ENCODE data around the gene NMNAT2.

NMNAT2 gene

DNA sequence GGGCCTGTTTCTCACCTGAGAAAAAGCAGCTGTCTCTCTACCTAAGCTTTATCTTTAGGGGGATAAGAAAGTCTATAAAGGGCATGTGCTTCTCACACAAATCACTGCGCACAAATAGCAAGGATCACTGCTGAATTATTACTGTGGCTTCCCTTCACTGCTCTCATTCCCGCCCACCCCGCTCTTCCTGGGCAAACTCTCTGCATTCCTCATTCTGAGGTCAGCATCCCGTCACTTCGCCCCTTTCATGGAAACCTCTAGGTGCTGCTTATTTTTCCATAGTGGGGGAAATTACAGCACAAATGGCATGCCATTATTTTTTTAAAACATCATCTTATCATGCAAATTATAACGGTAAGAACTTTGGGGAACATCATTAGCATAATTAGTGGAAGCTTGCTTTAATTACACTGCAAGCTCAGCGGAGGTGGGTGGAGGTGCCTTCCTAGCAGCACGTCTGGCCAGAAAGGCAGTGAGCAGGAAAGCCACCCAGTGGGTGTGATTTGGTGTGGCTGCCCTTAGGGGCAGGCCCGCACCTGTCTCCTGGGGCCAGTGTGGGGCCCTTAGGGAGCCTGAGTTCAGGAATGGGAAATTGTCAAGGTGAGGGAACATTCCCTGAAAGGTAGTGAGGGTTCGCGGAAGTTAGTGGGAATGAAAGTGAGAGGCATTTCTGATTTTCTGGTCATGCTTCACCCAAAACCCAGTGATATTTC, 126.2 kb downstream of the NMNAT2 start:
- intact Hi-C loops (cut with DNase I; ENCODE audit: low total_unique reads): no loop called here
- peak overlapping the region; percentile 63 to 77 for H3K27ac ChIP-seq
- H3K27me3 ChIP-seq: no peaks in the 10 kb centered on the region
- DNase-seq: no peak
- TF ChIP-seq, protein P1, sequence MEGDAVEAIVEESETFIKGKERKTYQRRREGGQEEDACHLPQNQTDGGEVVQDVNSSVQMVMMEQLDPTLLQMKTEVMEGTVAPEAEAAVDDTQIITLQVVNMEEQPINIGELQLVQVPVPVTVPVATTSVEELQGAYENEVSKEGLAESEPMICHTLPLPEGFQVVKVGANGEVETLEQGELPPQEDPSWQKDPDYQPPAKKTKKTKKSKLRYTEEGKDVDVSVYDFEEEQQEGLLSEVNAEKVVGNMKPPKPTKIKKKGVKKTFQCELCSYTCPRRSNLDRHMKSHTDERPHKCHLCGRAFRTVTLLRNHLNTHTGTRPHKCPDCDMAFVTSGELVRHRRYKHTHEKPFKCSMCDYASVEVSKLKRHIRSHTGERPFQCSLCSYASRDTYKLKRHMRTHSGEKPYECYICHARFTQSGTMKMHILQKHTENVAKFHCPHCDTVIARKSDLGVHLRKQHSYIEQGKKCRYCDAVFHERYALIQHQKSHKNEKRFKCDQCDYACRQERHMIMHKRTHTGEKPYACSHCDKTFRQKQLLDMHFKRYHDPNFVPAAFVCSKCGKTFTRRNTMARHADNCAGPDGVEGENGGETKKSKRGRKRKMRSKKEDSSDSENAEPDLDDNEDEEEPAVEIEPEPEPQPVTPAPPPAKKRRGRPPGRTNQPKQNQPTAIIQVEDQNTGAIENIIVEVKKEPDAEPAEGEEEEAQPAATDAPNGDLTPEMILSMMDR (IDR thresholded peaks at IDR 0.05): no peak
- no peak overlapping the region for H3K4me3 ChIP-seq
- no peaks in the 10 kb centered on the region for H3K9me3 ChIP-seq
- H3K4me1 ChIP-seq: peaks cover 0 to 54% (median 34%) of the 10 kb centered on the region in 4 donors
- no peaks in the 10 kb centered on the region for H3K36me3 ChIP-seq

DNA sequence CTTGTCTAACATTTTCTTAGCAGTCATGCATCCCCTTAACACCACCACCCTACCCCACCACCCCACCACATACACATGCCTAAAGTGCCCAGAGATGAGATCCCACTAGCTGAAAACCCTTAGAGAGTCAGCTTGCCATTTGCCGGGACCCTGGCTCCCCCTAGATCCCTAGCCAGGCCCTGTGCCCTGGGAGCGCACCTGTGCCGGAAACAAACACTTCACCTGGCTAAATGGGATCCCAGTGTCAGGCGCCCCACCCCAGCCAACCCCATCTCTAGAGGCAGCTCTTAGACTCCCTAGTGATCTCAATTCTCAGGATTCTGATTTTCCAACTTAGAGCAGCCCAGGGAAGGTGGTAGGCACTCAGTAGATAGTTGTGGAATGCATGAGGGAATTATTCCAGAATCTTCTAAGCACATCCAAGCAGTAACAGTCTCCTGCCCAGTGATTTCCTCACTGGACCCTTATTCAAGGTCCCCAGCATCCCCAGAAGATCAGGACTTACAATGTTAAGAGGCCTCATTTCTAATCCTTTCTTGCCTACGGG, 126.9 kb downstream of the NMNAT2 start:
- no peak overlapping the region for H3K4me3 ChIP-seq
- TF ChIP-seq, protein P1 (IDR thresholded peaks at IDR 0.05): no peak
- no peaks in the 10 kb centered on the region for H3K36me3 ChIP-seq
- H3K4me1 ChIP-seq: peaks cover 0 to 53% (median 38%) of the 10 kb centered on the region in 4 donors
- peak overlapping the region; percentile 63 to 77 for H3K27ac ChIP-seq
- no peaks in the 10 kb centered on the region for H3K27me3 ChIP-seq
- no peaks in the 10 kb centered on the region for H3K9me3 ChIP-seq
- no peak for DNase-seq
- intact Hi-C loops (cut with DNase I; ENCODE audit: low total_unique reads): no loop called here

DNA sequence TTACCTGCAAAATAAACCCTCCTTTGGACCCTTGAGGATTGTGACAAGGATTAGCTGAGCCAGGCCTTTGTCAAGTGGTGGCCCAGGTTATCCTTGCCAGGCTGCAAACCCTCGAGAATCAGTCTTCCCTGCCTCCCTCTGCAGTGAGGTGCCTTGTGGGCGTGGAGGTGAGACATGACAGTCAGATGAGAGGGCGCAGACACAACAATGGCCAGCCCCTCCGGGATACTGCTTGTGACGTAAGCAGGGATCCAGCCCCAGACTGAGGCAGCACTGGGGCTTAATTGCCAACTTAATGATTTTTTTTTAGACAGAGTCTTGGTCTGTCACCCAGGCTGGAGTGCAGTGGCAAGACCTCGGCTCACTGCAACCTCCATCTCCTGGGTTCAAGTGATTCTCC, 127.6 kb downstream of the NMNAT2 start:
- peaks cover 0 to 59% (median 38%) of the 10 kb centered on the region in 4 donors for H3K4me1 ChIP-seq
- intact Hi-C loops (cut with DNase I; ENCODE audit: low total_unique reads): no loop called here
- DNase-seq: no peak
- H3K36me3 ChIP-seq: no peaks in the 10 kb centered on the region
- no peak overlapping the region for H3K4me3 ChIP-seq
- TF ChIP-seq, protein P1 (IDR thresholded peaks at IDR 0.05): no peak
- no peaks in the 10 kb centered on the region for H3K27me3 ChIP-seq
- peak overlapping the region; percentile 63 to 77 for H3K27ac ChIP-seq
- H3K9me3 ChIP-seq: no peaks in the 10 kb centered on the region

DNA sequence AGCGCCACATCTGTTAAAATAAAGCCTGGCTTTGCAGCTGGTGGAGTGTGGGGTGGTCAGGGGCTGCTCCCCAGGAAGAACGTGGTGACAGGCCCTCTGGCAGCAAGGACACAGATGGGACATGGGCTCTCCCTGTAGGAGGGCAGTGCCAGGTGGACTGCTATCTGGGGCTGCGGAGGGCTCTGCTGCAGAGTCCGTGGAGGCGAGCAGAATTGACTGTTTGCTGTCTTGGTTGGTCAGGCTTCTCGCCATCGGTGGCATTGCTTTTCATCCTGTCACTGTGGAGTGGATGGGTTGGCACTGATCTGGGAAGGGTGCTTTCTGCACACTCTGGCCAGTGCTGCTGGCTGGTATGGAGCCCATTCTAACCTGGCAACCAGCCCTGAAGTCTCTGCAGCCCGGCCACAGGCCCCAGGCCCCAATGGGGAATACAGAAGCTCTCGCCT, 129.1 kb downstream of the NMNAT2 start:
- no peaks in the 10 kb centered on the region for H3K36me3 ChIP-seq
- H3K27ac ChIP-seq: peak overlapping the region; percentile 63 to 77
- intact Hi-C loops (cut with DNase I; ENCODE audit: low total_unique reads): loop anchor here (10.0 kb wide), 1 partner anchor 324 kb away; no protein-coding TSS in a partner anchor
- H3K4me1 ChIP-seq: peaks cover 0 to 59% (median 38%) of the 10 kb centered on the region in 4 donors
- no peak overlapping the region for H3K4me3 ChIP-seq
- no peaks in the 10 kb centered on the region for H3K27me3 ChIP-seq
- TF ChIP-seq, protein P1 (IDR thresholded peaks at IDR 0.05): no peak
- H3K9me3 ChIP-seq: no peaks in the 10 kb centered on the region
- no peak for DNase-seq

DNA sequence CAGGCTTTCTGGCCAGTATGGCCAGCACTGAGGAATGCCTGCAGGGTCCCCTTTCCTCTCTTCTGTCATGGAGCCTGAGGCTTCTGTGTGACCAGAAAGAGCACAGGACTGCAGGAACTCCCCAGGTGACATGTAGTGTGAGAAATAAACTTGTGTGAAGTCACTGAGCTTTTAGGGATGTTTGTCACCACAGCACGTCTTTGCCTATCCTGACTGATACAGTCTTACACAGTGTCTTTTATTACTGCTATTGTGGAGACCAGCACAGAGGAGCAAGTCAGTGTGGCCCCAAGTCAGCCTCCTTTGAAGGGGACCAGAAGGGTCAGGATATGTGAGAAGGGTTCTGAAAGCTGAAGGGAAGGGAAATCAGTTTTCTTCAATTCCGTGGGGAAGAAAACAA, 129.6 kb downstream of the NMNAT2 start:
- DNase-seq: no peak
- peaks cover 0 to 59% (median 38%) of the 10 kb centered on the region in 4 donors for H3K4me1 ChIP-seq
- TF ChIP-seq, protein P1 (IDR thresholded peaks at IDR 0.05): no peak
- no peaks in the 10 kb centered on the region for H3K9me3 ChIP-seq
- peak overlapping the region; percentile 63 to 77 for H3K27ac ChIP-seq
- intact Hi-C loops (cut with DNase I; ENCODE audit: low total_unique reads): loop anchor here (10.0 kb wide), 1 partner anchor 324 kb away; no protein-coding TSS in a partner anchor
- H3K36me3 ChIP-seq: no peaks in the 10 kb centered on the region
- no peak overlapping the region for H3K4me3 ChIP-seq
- no peaks in the 10 kb centered on the region for H3K27me3 ChIP-seq

All from tibial artery (tissue), 4 donors.